C4-2B (cell line): Measurements from ENCODE around the gene VAC14.

Experiments
- H3K27ac ChIP-seq: fragments of 450-650 bp; 2 replicates; pipeline ENCODE4 v1.5.1; 2017
- CTCF ChIP-seq: fragments of 450-650 bp; conservative IDR thresholded peaks from 2 replicates; pipeline ENCODE4 v1.5.1; 2017; ENCODE audit warnings: mild to moderate bottlenecking
- ZFX ChIP-seq: fragments of 450-650 bp; IDR thresholded peaks from 2 replicates; pipeline ENCODE4 v1.6.1; 2017

The VAC14 gene

GRCh38 chr16:70653809-70654771, 146.9 kb downstream of the VAC14 start:
- TF ChIP-seq CTCF (peak; percentile 90), ZFX (no peak)
- no peak overlapping the region for H3K27ac ChIP-seq

- TF ChIP-seq CTCF: no peak
- no peak for TF ChIP-seq ZFX
- no peak overlapping the region for H3K27ac ChIP-seq
These were observed 147.6 kb downstream of the VAC14 start for GRCh38 chr16:70653406-70653805.

- no peak overlapping the region for H3K27ac ChIP-seq
- TF ChIP-seq ZFX (no peak), CTCF (no peak)
These were observed 148.6 kb downstream of the VAC14 start for GRCh38 chr16:70652322-70652721.

DNA sequence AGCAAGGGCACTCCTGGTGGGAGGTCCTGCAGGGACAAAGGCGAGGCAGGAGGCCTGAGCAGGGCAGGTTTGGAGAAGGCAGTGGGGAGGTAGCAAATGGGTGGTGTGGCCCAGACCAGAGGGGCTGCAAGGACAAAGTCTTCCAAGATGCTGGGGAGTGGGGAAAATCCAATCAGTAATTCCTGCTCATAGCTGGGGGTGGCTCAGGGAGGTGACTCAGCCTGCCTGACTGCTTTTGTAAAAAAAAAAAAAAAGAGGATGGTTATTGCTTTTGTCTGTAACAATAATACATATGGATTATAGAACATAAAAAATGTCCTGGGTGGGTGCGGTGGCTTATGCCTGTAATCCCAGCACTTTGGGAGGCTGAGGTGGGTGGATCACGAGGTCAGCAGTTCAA, 149.4 kb downstream of the VAC14 start:
- TF ChIP-seq CTCF (no peak), ZFX (no peak)
- H3K27ac ChIP-seq: no peak overlapping the region

DNA sequence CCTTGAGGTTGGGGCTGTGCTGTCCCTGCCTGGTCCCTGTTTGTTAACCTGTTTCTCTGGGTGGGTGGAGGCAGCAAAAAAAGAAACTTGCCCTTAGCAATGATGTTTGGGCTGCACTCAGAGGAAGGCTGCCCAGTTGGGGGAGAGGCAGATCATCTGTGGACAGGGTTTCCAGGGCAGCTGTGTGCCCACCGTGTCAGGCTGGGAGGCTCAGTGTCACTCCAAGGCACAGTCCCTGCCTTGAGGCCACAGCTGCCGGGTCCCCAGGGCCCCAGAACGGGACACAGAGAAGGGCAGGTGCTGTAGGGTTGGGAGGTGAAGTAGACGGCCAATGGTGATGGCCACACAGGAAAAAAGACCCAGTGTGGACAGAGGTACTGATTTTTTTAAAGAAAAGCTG, 150.7 kb downstream of the VAC14 start:
- H3K27ac ChIP-seq: no peak overlapping the region
- TF ChIP-seq ZFX: no peak
- no peak for TF ChIP-seq CTCF

DNA sequence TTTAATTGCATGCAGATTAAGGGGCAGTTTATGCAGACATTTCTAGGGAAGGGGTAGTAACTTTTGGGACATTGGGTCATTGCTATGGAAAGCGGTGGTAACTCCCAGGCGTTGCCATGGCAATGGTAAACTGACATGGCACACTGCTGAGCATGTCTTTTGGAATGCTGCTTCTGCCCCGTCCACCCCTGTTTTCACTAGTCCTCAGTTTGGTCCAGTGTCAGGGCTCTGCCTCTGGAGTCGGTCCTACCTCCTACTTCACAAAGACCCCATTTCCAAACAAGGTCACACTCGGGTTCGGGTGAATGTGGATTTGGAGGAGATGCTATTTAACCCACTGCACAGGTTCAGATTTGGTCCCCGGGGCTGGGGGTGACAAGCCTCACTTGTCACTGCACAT, 151.7 kb downstream of the VAC14 start:
- no peak for TF ChIP-seq CTCF
- no peak for TF ChIP-seq ZFX

DNA sequence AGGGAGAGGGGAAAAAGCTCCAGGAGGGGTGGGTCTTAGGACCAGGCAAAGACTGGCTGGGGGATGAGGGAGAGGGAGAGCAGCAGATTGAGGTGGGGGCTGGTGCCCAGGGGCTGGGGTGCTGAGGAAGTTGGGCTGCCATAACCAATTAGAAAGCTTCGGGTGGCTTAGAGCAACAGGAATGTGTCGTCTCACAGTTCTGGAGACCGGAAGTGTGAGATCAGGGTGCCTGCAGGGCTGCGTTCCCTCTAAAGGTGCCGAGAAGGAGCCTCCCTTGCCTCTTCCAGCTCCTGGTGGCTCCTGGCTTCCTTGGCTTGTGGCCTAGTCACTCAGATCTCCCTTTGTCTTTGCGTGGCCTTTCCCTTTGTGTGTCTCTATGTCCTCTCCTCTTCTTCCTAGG, 152.4 kb downstream of the VAC14 start:
- no peak overlapping the region for H3K27ac ChIP-seq
- no peak for TF ChIP-seq CTCF
- TF ChIP-seq ZFX: no peak

More for the DNA sequence above, 151.7 kb downstream of the VAC14 start:
- no peak overlapping the region for H3K27ac ChIP-seq
